ENCODE results near the gene NCLN.

DNA sequence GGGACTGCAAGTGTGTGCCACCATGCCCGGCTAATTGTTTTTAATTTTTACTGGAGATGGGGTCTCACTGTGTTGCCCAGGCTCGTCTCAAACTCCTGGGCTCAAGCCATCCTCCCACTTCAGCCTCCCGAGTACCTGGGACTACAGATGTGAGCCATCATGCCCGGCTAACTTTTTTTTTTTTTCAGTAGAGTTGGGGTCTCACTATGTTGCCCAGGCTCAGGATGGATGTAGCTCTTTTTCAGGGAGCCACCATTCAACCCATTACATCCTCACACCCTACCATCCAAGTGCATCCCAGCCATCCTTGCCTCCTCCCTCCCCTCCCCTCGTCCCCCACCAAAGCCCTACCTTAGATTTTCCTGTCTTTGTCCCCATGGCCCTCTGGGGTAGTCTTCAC, 53.6 kb downstream of the NCLN start:
- TF ChIP-seq, protein P1, sequence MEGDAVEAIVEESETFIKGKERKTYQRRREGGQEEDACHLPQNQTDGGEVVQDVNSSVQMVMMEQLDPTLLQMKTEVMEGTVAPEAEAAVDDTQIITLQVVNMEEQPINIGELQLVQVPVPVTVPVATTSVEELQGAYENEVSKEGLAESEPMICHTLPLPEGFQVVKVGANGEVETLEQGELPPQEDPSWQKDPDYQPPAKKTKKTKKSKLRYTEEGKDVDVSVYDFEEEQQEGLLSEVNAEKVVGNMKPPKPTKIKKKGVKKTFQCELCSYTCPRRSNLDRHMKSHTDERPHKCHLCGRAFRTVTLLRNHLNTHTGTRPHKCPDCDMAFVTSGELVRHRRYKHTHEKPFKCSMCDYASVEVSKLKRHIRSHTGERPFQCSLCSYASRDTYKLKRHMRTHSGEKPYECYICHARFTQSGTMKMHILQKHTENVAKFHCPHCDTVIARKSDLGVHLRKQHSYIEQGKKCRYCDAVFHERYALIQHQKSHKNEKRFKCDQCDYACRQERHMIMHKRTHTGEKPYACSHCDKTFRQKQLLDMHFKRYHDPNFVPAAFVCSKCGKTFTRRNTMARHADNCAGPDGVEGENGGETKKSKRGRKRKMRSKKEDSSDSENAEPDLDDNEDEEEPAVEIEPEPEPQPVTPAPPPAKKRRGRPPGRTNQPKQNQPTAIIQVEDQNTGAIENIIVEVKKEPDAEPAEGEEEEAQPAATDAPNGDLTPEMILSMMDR (IDR thresholded peaks at IDR 0.05) = no peak
- no peak for TF ChIP-seq POLR2A (IDR thresholded peaks at IDR 0.05)
